Fibroblast of villous mesenchyme (primary cell): Measurements from ENCODE around the gene WDFY2. TPM values are rescaled to one million over a fixed set of nuclear protein-coding genes. Genes with fewer than 3 reads are reported as not detected.

Source experiments
- DNase-seq: peaks from one replicate; pipeline ENCODE4 v3.0.0-alpha.2; 2010; ENCODE audit warnings: low read depth
- H3K4me3 ChIP-seq: 2 replicates; pipeline ENCODE4 v1.5.1; 2011; ENCODE audit warnings: low read depth, mild to moderate bottlenecking, low read length
- CTCF ChIP-seq: IDR thresholded peaks from 2 replicates; pipeline ENCODE4 v1.5.1; 2012; ENCODE audit warnings: low read depth, mild to moderate bottlenecking, low read length; ENCODE audit not compliant: insufficient read depth
- total RNA-seq: library from RNA; depleted of rRNA; stranded (reverse); fragments of >200 nt; gene quantifications from 2 replicates; pipeline ENCODE4 v1.2.3, GENCODE V29; 2012

WDFY2 gene
- total RNA-seq, 1 donor, result 6.0 TPM

- DNase-seq, result no peak
- H3K4me3 ChIP-seq, result no peak overlapping the region
- TF ChIP-seq CTCF, result no peak
These were observed 120.4 kb downstream of the WDFY2 start for GRCh38 chr13:51704399-51705313.

GRCh38 chr13:51707461-51707860 is 123.2 kb downstream of the WDFY2 start:
- no peak for DNase-seq
- H3K4me3 ChIP-seq, result no peak overlapping the region
- TF ChIP-seq CTCF, result no peak

- no peak for DNase-seq
- no peak for TF ChIP-seq CTCF
- H3K4me3 ChIP-seq, result no peak overlapping the region
These were observed 129.5 kb downstream of the WDFY2 start for GRCh38 chr13:51713807-51714206.

GRCh38 chr13:51714663-51715168 is 130.5 kb downstream of the WDFY2 start:
- no peak for TF ChIP-seq CTCF
- no peak overlapping the region for H3K4me3 ChIP-seq
- DNase-seq, result no peak

GRCh38 chr13:51715613-51716012 is 131.4 kb downstream of the WDFY2 start:
- no peak for TF ChIP-seq CTCF
- no peak overlapping the region for H3K4me3 ChIP-seq
- DNase-seq, result no peak

- no peak for TF ChIP-seq CTCF
- no peak overlapping the region for H3K4me3 ChIP-seq
- no peak for DNase-seq
These were observed 133.6 kb downstream of the WDFY2 start for GRCh38 chr13:51717786-51718398.
